Stimulated activated CD8-positive, alpha-beta memory T cell treated with anti-CD3 and anti-CD28 coated beads, Interleukin-12 subunit alpha, Interleukin-12 subunit beta, amount 100 ng/mL, for 24 hours (primary cell): Measurements from ENCODE around the gene ARL15.
A peak's percentile ranks its signal among the peaks of the same experiment; 100 is the strongest.

Experiments
- DNase-seq: peaks from one replicate; pipeline ENCODE4 v3.0.0-alpha.2; 2020; ENCODE audit errors: extremely low read depth

The ARL15 gene

GRCh38 chr5:54249210-54250028 lies 61.0 kb downstream of the ARL15 start:
- DNase-seq = no peak

GRCh38 chr5:54247226-54247625 lies 63.1 kb downstream of the ARL15 start:
- DNase-seq = no peak

DNA sequence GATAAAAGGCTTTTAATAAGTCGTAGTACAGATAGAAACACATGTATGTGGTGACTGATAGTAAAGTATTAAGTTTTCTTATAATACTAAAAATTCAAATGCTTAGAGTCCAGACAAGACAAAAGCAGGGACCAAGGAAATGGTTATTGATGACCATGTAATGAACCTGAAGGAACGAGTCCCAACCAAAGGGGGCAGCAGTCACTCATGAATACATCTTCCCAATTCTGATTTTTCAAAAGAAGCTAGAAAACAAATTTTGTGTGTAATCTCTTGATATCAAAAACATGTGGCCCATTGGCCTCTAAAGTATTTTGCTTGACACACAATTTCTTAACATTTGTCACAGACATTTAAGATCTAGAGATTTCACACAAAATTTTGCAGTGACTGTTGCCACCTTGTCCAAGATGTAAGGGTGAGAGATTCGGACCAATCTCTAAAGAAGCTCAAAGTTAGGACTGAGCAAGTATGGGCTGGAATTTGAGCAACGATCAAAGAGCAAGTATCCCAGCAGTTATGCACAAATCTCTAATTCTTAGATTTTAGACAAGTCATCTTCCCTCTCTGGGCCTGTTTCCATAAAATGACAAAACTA lies 66.8 kb downstream of the ARL15 start:
- no peak for DNase-seq

DNA sequence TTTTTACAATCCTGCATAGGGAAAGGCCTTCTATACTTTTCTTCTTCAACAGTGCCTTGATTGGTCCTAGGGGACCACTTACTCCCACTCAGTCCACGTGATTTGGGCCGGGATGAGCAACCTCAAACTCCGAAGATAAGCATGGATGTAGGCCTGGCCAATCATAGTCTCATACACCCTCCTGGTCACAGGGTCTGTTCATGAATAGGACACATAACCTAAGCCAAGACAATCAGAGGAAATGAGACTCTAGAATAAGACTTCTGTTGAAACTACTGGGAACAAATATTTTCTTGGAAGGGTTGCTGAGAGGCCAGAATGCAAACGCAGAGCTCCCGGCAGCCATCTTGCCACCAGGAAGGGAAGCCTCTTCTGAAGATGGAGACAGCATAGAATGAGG lies 68.1 kb downstream of the ARL15 start:
- no peak for DNase-seq

DNA sequence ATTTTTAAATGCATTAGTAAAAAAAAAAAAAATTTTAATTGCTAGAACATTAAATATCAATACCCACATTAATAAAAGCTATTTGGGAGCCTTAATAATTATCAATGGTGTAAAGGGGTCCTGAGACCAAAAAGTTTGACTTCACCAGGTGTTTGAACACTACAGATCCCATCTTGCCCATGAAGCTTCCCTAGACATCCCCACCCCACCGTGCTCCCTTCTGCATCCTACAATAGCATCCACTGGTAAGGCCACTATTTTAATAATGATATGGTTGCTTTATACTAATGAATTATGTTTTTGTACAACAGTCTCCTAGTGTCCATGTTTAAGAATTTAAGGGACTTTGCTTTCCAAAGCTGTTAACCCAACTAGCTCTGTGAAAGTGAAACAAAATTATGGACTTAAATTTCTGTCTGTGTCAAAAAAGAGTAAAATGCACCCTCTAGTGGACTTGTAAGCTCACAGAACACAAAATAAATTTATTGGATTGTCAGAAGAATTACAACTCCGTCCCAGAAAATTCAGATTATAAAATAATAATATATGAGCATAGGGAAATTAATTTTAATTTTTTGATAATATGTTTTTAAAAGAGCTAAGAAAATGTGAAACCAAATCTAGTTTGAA lies 76.0 kb downstream of the ARL15 start:
- no peak for DNase-seq

DNA sequence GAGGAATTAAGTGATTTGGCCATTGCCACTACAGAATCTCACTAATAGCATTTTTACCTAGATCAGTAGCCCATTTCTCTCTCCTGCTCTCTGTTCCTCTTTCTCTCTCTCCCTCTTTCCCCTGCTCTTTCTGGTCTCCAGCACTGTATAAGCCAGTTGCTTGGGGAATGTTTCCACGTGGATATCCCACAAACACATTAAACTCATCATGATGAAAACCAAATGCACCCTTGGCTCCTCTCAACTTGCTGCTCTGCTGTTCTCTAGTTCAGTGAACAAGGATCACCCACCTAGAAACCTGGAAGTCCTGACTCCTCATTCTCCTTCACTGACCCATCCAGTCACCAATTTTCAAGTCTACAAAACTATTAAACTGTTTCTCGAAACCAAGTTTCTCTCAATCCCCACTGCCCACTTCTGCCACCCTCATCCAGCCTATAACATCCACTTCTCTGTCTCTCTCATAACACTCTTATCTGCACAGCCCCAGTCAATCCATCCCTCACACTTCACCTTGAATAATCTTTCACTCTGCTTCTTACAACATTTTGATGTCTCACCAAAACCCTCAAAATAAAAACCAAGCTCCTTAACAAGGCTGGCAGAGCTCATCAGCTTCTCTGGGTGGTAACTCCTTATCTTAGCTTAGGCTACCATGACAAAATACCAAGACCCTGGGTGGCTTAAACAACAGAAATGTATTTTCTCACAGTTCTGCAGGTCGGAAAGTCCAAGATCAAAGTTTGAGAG lies 79.3 kb downstream of the ARL15 start:
- DNase-seq = no peak

DNA sequence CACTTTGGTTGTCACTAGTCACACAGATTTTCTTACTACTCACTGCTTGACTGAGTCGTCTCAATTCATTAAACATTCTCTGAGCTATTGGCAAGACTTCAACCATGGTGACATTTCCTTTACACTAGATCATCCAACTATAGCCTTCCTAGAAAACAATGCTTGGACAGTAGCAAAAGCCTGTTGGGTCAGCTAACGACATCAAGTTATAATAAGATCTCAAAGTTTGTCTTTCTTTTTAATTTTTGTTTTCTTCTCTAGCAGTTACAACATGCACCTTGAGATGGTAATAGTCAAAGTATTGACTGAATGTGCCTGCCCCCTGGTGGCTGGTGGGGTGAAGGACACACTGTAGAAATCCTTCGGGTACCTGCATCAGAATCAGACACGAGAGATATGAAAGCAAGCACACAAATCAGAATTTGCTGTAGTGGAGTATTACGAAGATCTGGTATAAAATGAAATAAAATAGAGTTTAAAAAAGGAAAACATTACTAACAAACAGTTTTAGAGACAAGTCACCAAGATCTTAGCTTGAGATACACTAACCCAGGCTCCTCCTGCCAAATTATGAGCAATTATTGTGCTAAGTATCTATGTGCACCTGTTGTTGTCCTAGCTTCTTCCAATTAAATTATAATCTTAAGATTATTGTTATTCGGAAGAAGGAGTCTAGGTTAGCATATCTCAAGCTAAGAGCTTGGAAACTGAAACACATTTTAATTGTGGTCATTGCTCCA lies 81.2 kb downstream of the ARL15 start:
- DNase-seq = peak; percentile 35

DNA sequence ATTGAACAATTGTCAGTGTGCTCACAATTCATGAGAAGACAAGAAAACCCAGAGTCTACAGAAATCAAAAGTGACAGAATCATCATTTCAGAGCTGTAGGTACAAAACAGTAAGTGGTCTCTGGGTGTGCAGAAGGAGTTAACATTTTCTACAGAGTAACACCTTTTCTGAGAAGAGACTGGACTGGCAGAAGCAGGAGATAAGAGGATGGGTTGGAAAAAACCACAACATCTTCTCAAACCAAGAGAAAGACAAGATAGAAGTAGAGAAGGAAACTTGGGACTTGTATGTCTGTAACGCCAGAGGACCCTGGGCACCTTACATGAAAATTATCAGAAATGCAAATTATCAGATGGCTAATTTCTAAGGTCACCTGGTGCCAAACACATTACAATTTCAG lies 82.6 kb downstream of the ARL15 start:
- DNase-seq = no peak

DNA sequence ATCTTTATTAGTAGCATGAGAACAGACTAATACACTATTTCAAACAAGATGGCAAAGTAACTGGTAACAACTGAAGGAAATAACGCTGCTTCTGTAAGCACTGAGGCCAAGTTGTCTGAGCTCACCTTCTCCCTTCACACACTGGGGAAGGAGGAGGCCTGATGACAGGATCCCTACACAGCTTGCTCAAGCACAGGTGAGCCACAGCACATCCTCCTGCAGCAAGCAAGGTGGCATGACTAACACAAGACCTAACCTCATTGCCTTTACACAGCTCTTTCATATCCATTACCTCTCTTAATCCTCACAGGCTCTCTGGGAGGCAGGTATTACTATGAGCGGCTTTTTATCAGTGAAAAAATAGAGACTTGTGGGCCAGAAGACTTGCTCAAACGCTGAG lies 83.3 kb downstream of the ARL15 start:
- no peak for DNase-seq

- no peak for DNase-seq
These were observed 84.2 kb downstream of the ARL15 start for GRCh38 chr5:54226215-54226614.

DNA sequence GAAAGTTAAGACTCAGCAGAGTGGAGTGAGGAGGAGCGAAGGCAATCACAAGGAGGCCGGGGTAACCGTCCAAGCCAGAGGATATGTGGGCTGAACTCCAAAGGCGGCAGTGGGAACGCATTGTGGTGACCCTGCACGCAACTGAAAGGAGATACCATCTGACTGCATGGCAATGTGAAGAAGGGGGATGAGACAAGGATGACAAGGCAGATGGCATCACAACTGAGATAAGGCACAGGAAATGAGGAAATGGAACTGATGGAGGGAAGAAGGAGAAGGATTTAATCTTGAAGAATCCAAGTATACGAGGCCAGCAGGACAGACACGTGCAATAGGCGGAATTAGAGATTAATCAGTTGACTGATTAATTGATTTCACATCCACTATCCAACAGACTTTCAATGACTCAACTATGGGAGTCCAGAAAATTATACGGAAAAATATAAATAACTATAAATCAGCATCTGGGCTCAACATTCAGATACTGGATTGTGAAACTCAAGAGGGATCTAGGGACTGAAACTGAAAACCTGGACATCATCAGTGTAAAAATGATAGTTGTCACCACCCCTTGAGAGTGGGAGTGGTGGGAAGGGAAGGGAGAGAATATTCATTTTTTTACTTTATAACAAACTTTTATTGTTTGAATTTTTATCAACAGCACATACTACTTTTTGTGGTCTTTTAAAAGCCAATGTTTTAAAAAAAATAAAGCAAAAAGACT lies 86.1 kb downstream of the ARL15 start:
- DNase-seq = no peak

- DNase-seq = no peak
These were observed 88.0 kb downstream of the ARL15 start for GRCh38 chr5:54222336-54222735.

DNA sequence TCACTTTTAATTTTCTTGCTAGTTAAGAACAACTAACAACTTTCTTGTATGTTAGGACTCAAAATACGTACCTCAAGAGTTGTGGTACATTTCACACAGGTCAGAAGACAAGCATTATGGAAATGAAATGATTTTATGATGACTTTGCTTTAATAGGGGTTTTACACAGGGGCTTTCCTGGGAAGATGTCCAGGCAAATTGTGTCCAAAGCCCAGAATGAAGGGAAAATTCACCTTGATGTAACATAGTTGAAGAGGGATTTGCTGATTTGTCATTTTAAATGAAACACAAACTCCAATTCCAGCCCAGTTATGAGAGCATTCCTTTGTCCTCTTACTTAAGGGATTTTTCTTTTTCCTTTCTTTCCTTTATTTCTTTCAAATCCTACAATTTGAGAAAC lies 89.2 kb downstream of the ARL15 start:
- no peak for DNase-seq

DNA sequence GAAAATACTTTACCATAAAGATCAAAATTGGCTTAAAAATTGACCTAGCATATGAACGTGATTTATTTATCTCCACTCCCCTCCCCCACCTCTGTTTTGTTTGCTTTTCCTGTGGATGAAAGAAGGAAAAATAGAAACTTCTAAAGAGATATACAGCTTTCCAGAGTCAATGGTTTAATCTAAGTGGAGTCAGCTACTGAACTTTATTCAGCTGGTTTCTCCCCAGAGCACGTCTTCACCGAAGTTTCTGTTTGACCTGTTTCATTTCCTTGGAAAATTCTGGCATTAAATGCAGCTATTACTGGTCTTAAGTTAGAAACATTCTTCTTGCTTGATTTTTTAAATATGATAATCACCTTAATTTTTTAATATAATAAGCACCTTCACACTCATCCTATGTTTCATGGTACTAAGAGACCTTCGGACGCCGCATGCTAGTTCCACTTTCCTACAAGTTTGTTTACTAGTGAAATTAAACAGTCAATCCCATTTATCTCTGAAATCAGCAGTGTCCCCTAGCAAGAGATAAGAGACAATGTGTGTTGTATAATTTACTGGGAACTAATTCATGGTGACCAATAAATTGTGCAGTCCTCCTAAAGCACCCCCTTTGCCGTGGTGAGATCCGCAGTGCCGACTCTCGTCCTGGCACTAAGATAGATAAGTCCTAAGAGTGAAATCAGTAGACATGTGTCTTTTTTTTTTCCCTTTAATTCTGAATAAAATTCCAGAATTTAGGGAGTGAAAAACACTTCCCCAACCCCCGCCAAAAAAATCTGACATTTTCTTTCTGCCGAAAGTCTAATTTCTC lies 89.9 kb downstream of the ARL15 start:
- no peak for DNase-seq

GRCh38 chr5:54217826-54218503 lies 92.4 kb downstream of the ARL15 start:
- no peak for DNase-seq

DNA sequence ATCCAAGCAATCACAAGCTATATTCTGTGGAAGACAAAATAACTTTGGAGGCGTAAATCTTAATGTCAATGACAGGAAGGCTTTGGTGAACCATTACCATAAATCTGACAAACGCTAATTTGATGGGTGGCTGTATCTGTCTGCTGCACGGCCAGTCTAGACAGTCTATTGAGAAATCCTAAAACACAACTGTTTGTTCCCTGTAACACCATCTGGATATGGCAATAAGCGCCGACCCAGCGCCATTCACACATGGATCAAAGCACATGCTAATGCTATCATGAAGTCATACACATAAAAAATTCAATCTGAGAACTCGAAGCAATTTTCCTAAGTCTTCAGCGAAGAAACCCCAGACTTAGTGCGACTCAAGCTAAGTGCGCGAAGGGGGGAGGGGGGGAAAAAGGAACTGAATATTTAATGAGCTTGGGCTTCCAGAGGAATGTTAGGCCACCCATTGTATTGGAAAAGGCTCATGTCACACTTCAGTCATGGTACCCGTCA lies 95.1 kb downstream of the ARL15 start:
- no peak for DNase-seq

- no peak for DNase-seq
These were observed 95.7 kb downstream of the ARL15 start for GRCh38 chr5:54214722-54215121.

DNA sequence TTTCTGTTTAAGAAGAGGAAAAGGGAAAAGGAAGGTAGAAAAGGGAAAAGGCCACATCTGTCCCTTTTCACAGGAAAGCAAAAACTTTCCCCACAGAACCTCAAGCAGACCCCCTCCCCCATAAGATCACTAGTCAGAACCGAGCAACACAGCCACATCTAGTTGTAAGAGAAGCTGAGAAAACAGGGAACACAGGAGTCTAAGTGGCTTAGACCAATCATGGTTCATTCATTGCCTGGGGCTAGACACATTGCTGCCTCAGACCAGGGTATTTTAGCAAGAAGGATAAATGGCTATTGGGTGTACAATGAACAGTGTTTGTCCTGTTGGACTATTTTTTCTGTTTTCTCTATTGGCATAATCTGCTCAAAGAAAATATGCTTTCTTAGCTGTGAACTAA lies 98.0 kb downstream of the ARL15 start:
- DNase-seq = no peak

GRCh38 chr5:54211912-54212311 lies 98.5 kb downstream of the ARL15 start:
- DNase-seq = no peak
